ENCODE data around the gene ZFP91.

- TF ChIP-seq CTCF (IDR thresholded peaks at IDR 0.05; ENCODE audit: low read depth, low read length, poor library complexity, severe bottlenecking), result no peak
- TF ChIP-seq EZH2phosphoT487 (IDR thresholded peaks at IDR 0.05; ENCODE audit: borderline replicate concordance, low read length), result no peak
Observed at GRCh38 chr11:58573451-58574104, 5.3 kb upstream of the ZFP91 start.
